Heart left ventricle (tissue), 13 donors: ENCODE data around the gene MYO7B.

Source experiments
- CTCF ChIP-seq, 12 donors: fragments of 200-600 bp; sonication (generic) in 4 of 12; IDR thresholded peaks; one replicate each; pipeline versions ENCODE4 v1.5.0 to v1.8.0; 2018 to 2022; ENCODE audit warnings: antibody characterized with exemption in 12 of 12, mild to moderate bottlenecking in 5 of 12
- POLR2A ChIP-seq, 2 donors: fragments of 450-650 bp; IDR thresholded peaks; one replicate each; pipeline ENCODE4 v1.6.1; 2017; ENCODE audit warnings: antibody characterized with exemption in 2 of 2, mild to moderate bottlenecking in 2 of 2, moderate library complexity in 2 of 2
- donor health status: ischemic (EF 13 %, LVEDD 7.1; RV severe dilation, severe dysfunction).
- donor health status: DM: no; HTN: yes; CAD: no.
- donor health status: DM: no; HTN: no; CAD: no.
- donor health status: ischemic (EF 25% LVEDD 6.9; RV normal size, moderate dysfunction).
- donor health status: ischemic (EF 25% LVEDD 5.7; RV mildly dilated, moderate dysfunction).
- donor health status: ischemic (EF 35%, LVEDD 5.7; RV mildly dilated, moderate dysfunction).
- donor health status: nonischemic (EF 11% LVEDD 7.7; RV severe dilation, severe dysfunction).
- donor health status: DM: yes; HTN: yes; CAD: no.
- donor health status: PGD.
- donor health status: ischemic (EF 29% LVEDD 5.4; RV normal size, mild dysfunction).
- donor health status: nonischemic (EF 23%, LVEDD 6.1; RV moderate dilation, normal function).

GRCh38 chr2:127565261-127566138 is 30.0 kb downstream of the MYO7B start:
- no peak for TF ChIP-seq POLR2A (IDR thresholded peaks at IDR 0.05)
- no peak for TF ChIP-seq CTCF (IDR thresholded peaks at IDR 0.05)
